Measurements from ENCODE around the gene COX15.

Gene COX15

DNA sequence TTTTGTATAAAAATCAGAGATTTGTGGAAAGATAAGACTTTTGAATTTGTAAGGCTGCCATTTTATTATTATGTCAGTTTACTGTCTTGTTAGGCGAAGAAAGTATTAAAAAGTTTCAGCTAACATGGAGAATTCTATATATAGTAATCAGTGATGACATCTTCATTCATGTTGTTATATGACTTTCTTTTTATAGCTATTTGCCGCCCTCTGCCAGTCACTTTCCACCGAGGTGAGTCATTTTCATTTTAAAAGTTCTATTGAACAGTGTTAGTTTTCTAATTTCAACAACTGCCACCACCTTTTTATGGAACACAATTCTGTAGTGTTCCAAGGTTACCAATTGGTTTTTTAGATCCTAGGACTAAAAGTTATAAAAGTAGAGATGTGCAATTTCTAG, 11.9 kb upstream of the COX15 start:
- Histone ChIP-seq H3K4me1 (ENCODE audit: insufficient read depth, low read length, severe bottlenecking) (no peaks in the 10 kb centered on the region), H2AFZ (ENCODE audit: low read length) (no peak overlapping the region), H3K79me2 (ENCODE audit: insufficient read depth, low read length) (no peaks in the 10 kb centered on the region), H3F3A (ENCODE audit: insufficient read depth, low read length) (no peaks in the 10 kb centered on the region), H3K27ac (ENCODE audit: low read depth, low read length, poor library complexity, severe bottlenecking) (no peak overlapping the region), H3K4me3 (ENCODE audit: low read depth, low read length, poor library complexity, severe bottlenecking) (no peak overlapping the region), H3K4me2 (ENCODE audit: low read length) (no peak overlapping the region), H3K36me3 (ENCODE audit: insufficient read depth, low read length) (peaks cover 77% of the 10 kb centered on the region), H3K9me2 (ENCODE audit: low read depth, low read length) (no peaks in the 10 kb centered on the region), H3K9me3 (ENCODE audit: low read length) (no peaks in the 10 kb centered on the region), H3K9ac (ENCODE audit: low read length) (no peak overlapping the region), H4K20me1 (ENCODE audit: insufficient read depth, low read length) (no peaks in the 10 kb centered on the region), H3K27me3 (ENCODE audit: insufficient read depth, low read length) (no peaks in the 10 kb centered on the region)
- TF ChIP-seq EZH2 (IDR thresholded peaks at IDR 0.05; ENCODE audit: borderline replicate concordance, low read length) (no peak), CTCF (IDR thresholded peaks at IDR 0.05; ENCODE audit: low read length) (no peak)

GRCh38 chr10:99742701-99743100, 10.8 kb upstream of the COX15 start:
- Histone ChIP-seq H3K9me2 (ENCODE audit: low read depth, low read length) (no peaks in the 10 kb centered on the region), H3K4me2 (ENCODE audit: low read length) (no peak overlapping the region), H3K27ac (ENCODE audit: low read depth, low read length, poor library complexity, severe bottlenecking) (no peak overlapping the region), H3F3A (ENCODE audit: insufficient read depth, low read length) (no peaks in the 10 kb centered on the region), H3K79me2 (ENCODE audit: insufficient read depth, low read length) (no peaks in the 10 kb centered on the region), H3K36me3 (ENCODE audit: insufficient read depth, low read length) (peaks cover 79% of the 10 kb centered on the region), H3K9ac (ENCODE audit: low read length) (no peak overlapping the region), H3K4me1 (ENCODE audit: insufficient read depth, low read length, severe bottlenecking) (no peaks in the 10 kb centered on the region), H3K27me3 (ENCODE audit: insufficient read depth, low read length) (no peaks in the 10 kb centered on the region), H2AFZ (ENCODE audit: low read length) (no peak overlapping the region), H3K4me3 (ENCODE audit: low read depth, low read length, poor library complexity, severe bottlenecking) (no peak overlapping the region), H4K20me1 (ENCODE audit: insufficient read depth, low read length) (no peaks in the 10 kb centered on the region), H3K9me3 (ENCODE audit: low read length) (no peaks in the 10 kb centered on the region)
- TF ChIP-seq CTCF (IDR thresholded peaks at IDR 0.05; ENCODE audit: low read length), result no peak
- TF ChIP-seq EZH2 (IDR thresholded peaks at IDR 0.05; ENCODE audit: borderline replicate concordance, low read length), result no peak

- Histone ChIP-seq H3K4me1 (ENCODE audit: insufficient read depth, low read length, severe bottlenecking) (no peaks in the 10 kb centered on the region), H3K79me2 (ENCODE audit: insufficient read depth, low read length) (no peaks in the 10 kb centered on the region), H4K20me1 (ENCODE audit: insufficient read depth, low read length) (no peaks in the 10 kb centered on the region), H3K9ac (ENCODE audit: low read length) (no peak overlapping the region), H2AFZ (ENCODE audit: low read length) (no peak overlapping the region), H3K27ac (ENCODE audit: low read depth, low read length, poor library complexity, severe bottlenecking) (no peak overlapping the region), H3K4me3 (ENCODE audit: low read depth, low read length, poor library complexity, severe bottlenecking) (no peak overlapping the region), H3K9me2 (ENCODE audit: low read depth, low read length) (no peaks in the 10 kb centered on the region), H3K27me3 (ENCODE audit: insufficient read depth, low read length) (no peaks in the 10 kb centered on the region), H3K36me3 (ENCODE audit: insufficient read depth, low read length) (peaks cover 81% of the 10 kb centered on the region), H3F3A (ENCODE audit: insufficient read depth, low read length) (no peaks in the 10 kb centered on the region), H3K4me2 (ENCODE audit: low read length) (no peak overlapping the region), H3K9me3 (ENCODE audit: low read length) (no peaks in the 10 kb centered on the region)
- TF ChIP-seq EZH2 (IDR thresholded peaks at IDR 0.05; ENCODE audit: borderline replicate concordance, low read length) (no peak), CTCF (IDR thresholded peaks at IDR 0.05; ENCODE audit: low read length) (no peak)
Measured at GRCh38 chr10:99742254-99742653, 10.3 kb upstream of the COX15 start.

Measured in OCI-LY1 (cell line).